Epithelial cell of proximal tubule (primary cell): ENCODE results near the gene PCMTD2. TPM values are rescaled to one million over a fixed set of nuclear protein-coding genes. Genes with fewer than 3 reads are reported as not detected.
"Not testable (repeated sequence)": the region's sequence is repeated elsewhere in the genome, so short reads cannot be mapped to it uniquely, and the experiment has no call there.

Source experiments
- DNase-seq: peaks from one replicate; pipeline ENCODE4 v3.0.0-alpha.2; 2011; ENCODE audit warnings: low read depth
- H3K4me3 ChIP-seq: 2 replicates; pipeline ENCODE4 v1.5.1; 2011; ENCODE audit warnings: low read depth, mild to moderate bottlenecking, low read length
- total RNA-seq: library from RNA; depleted of rRNA; stranded (reverse); fragments of >200 nt; gene quantifications from 2 replicates; pipeline ENCODE4 v1.2.3, GENCODE V29; 2015

PCMTD2 gene
- total RNA-seq, 1 donor from 2014 or later, result 44.7 TPM

GRCh38 chr20:64318056-64318455 lies 62.5 kb downstream of the PCMTD2 start:
- not testable (repeated sequence) for H3K4me3 ChIP-seq, DNase-seq

- not testable (repeated sequence) for DNase-seq, H3K4me3 ChIP-seq
These were observed 66.7 kb downstream of the PCMTD2 start for GRCh38 chr20:64322031-64322789.

Other genes starting within 250 kb of the PCMTD2 start
- under 0.01 TPM in 1 of 2 replicates, not detected in the other for gene C20orf204, start 219.6 kb upstream of the PCMTD2 start, total RNA-seq
- not detected in 2 replicates for gene SOX18, start 206.1 kb upstream of the PCMTD2 start, total RNA-seq
- gene TCEA2, start 192.6 kb upstream of the PCMTD2 start, total RNA-seq, result 11.9 and 14.6 TPM in 2 replicates
- gene RGS19, start 176.2 kb upstream of the PCMTD2 start, total RNA-seq, result 19.7 and 21.8 TPM in 2 replicates
- gene OPRL1, start 175.7 kb upstream of the PCMTD2 start, total RNA-seq, result 0.06 and 0.36 TPM in 2 replicates
- gene LKAAEAR1, start 171.3 kb upstream of the PCMTD2 start, total RNA-seq, result not detected in 2 replicates
- gene NPBWR2, start 148.2 kb upstream of the PCMTD2 start, total RNA-seq, result not detected in 2 replicates
- gene MYT1, start 91.3 kb upstream of the PCMTD2 start, total RNA-seq, result not detected in 2 replicates